ENCODE data around the gene DUSP10. TPM values are rescaled to one million over a fixed set of nuclear protein-coding genes. Genes with fewer than 3 reads are reported as not detected.

Gene DUSP10
- total and polyA plus RNA-seq, 12 donors: 1.8 to 9.7 (median 3.8) TPM

GRCh38 chr1:221667504-221667903, 74.4 kb downstream of the DUSP10 start:
- no peak for ATAC-seq
- 94 to 95% methylated on average over 3 of the region's 3 CpGs for WGBS, 2 donors
- Histone ChIP-seq H3K27me3 (peaks cover 0 to 4% (median 0%) of the 10 kb centered on the region in 7 donors), H3K4me3 (no peak overlapping the region), H3K27ac (no peak overlapping the region), H3K36me3 (no peaks in the 10 kb centered on the region), H3K4me1 (peaks cover 0 to 14% (median 0%) of the 10 kb centered on the region in 9 donors), H3K9me3 (no peaks in the 10 kb centered on the region)
- no peak for DNase-seq
- intact Hi-C loops (cut with DNase I): loop anchor here in 1 of 10 donors (10.0 kb wide), 1 partner anchor 123 kb away; no protein-coding TSS in a partner anchor
- TF ChIP-seq CTCF (IDR thresholded peaks at IDR 0.05): no peak

DNA sequence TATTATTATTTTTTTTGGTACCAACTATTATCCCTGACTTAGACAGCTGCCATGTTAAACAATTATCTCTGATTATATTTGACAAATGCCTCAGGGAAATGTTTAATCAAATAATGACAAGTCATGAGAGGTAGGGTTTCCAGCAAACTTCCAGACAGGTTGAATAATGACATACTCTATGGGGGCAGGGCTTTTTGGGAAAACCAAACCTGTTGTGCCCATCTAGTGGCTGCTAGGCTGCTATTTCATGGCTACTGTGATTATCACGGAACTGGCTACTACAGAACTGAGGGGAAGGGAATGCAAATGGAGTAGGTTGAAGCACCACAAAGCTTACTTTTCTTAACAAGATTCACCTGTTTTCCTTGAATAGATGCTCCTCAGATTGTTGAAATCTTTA, 77.6 kb downstream of the DUSP10 start:
- no peak for TF ChIP-seq CTCF (IDR thresholded peaks at IDR 0.05)
- peaks cover 0 to 10% (median 0%) of the 10 kb centered on the region in 9 donors for H3K4me1 ChIP-seq
- WGBS, 2 donors: 0 to 27% methylated on average over 1 of the region's 1 CpG
- no peaks in the 10 kb centered on the region for H3K27me3 ChIP-seq
- H3K9me3 ChIP-seq: no peaks in the 10 kb centered on the region
- DNase-seq: no peak
- H3K27ac ChIP-seq: no peak overlapping the region
- intact Hi-C loops (cut with DNase I): loop anchor here in 1 of 10 donors (10.0 kb wide), 1 partner anchor 119 kb away; no protein-coding TSS in a partner anchor
- no peaks in the 10 kb centered on the region for H3K36me3 ChIP-seq
- ATAC-seq: peak in 1 of 8 donors; percentile 56
- no peak overlapping the region for H3K4me3 ChIP-seq

GRCh38 chr1:221663321-221663720, 78.6 kb downstream of the DUSP10 start:
- no peak for DNase-seq
- no peak overlapping the region for H3K27ac ChIP-seq
- no peak for TF ChIP-seq CTCF (IDR thresholded peaks at IDR 0.05)
- no peaks in the 10 kb centered on the region for H3K27me3 ChIP-seq
- H3K36me3 ChIP-seq: no peaks in the 10 kb centered on the region
- intact Hi-C loops (cut with DNase I): loop anchor here in 1 of 10 donors (10.0 kb wide), 1 partner anchor 119 kb away; no protein-coding TSS in a partner anchor
- no peak overlapping the region for H3K4me3 ChIP-seq
- H3K9me3 ChIP-seq: no peaks in the 10 kb centered on the region
- no peak for ATAC-seq
- peaks cover 0 to 10% (median 0%) of the 10 kb centered on the region in 9 donors for H3K4me1 ChIP-seq

- DNase-seq: no peak
- Histone ChIP-seq H3K27ac (no peak overlapping the region), H3K4me1 (no peaks in the 10 kb centered on the region), H3K27me3 (no peaks in the 10 kb centered on the region), H3K9me3 (no peaks in the 10 kb centered on the region), H3K36me3 (no peaks in the 10 kb centered on the region), H3K4me3 (no peak overlapping the region)
- intact Hi-C loops (cut with DNase I): no loop called here
- TF ChIP-seq CTCF (IDR thresholded peaks at IDR 0.05): no peak
- ATAC-seq: no peak
- WGBS, 2 donors: 82 to 83% methylated on average over 8 of the region's 8 CpGs
These were observed 86.1 kb downstream of the DUSP10 start for GRCh38 chr1:221655766-221656305.

Data from heart right ventricle (tissue), 16 donors.